SK-N-SH (cell line): ENCODE results near the gene GALNT17. TPM values are rescaled to one million over a fixed set of nuclear protein-coding genes. Genes with fewer than 3 reads are reported as not detected.

ENCODE experiments used
- CTCF ChIA-PET: fragments of 300-600, 350-600 bp; formaldehyde crosslinking; extraction: SDS; loops from one replicate; lab custom pipeline; 2021; lab: Yijun Ruan, JAX
- POLR2A ChIA-PET: fragments of 350-600 bp; sonication (Branson Sonifier 250); formaldehyde crosslinking; extraction: SDS; loops from one replicate; lab custom pipeline; 2020; ENCODE audit warnings: antibody characterized with exemption, inconsistent platforms; lab: Yijun Ruan, JAX
- DNase-seq: peaks from one replicate; pipeline ENCODE4 v3.0.0; 2012
- H2AFZ ChIP-seq: fragments of 200-600 bp; sonication (generic); 2 replicates; pipeline ENCODE4 v1.8.1; 2016; ENCODE audit warnings: antibody characterized with exemption, mild to moderate bottlenecking, low read depth
- H3F3A ChIP-seq: fragments of 200-600 bp; sonication (generic); replicated peaks from 2 replicates; pipeline ENCODE3; 2016; ENCODE audit warnings: antibody characterized with exemption, mild to moderate bottlenecking; ENCODE audit not compliant: insufficient read depth
- H3K27ac ChIP-seq, 2 experiments: fragments of 200-500 bp in 1 of 2; fragments of 200-600 bp in 1 of 2; sonication (Bioruptor generic) in 1 of 2; sonication (generic), shearing (Covaris generic) in 1 of 2; 2 replicates each; pipeline versions ENCODE4 v1.5.1 to v1.6.1; 2014 to 2016; ENCODE audit warnings: low read depth in 2 of 2, inconsistent platforms in 1 of 2, low read length in 1 of 2, mild to moderate bottlenecking in 1 of 2, mixed read lengths in 1 of 2
- H3K27me3 ChIP-seq: fragments of 200-600 bp; sonication (generic), shearing (Covaris generic); 2 replicates; pipeline ENCODE4 v1.6.1; 2016; ENCODE audit warnings: mixed run types; ENCODE audit not compliant: insufficient read depth
- H3K36me3 ChIP-seq, 2 experiments: fragments of 200-500 bp in 1 of 2; fragments of 200-600 bp in 1 of 2; sonication (Bioruptor generic) in 1 of 2; sonication (generic) in 1 of 2; replicated peaks in 1 of 2; 2 replicates each; pipeline versions ENCODE3 to v1.5.1; 2014 to 2016; ENCODE audit warnings: low read length in 1 of 2, mild to moderate bottlenecking in 1 of 2; ENCODE audit not compliant: insufficient read depth in 2 of 2, control insufficient read depth in 1 of 2
- H3K4me1 ChIP-seq, 2 experiments: fragments of 200-500 bp in 1 of 2; fragments of 200-600 bp in 1 of 2; sonication (Bioruptor generic) in 1 of 2; sonication (generic), shearing (Covaris generic) in 1 of 2; 2 replicates each; pipeline versions ENCODE4 v1.5.1 to v1.6.1; 2014 to 2016; ENCODE audit warnings: low read depth in 1 of 2, low read length in 1 of 2, mixed run types in 1 of 2; ENCODE audit not compliant: insufficient read depth in 2 of 2, control insufficient read depth in 1 of 2
- H3K4me2 ChIP-seq: fragments of 200-600 bp; sonication (generic), shearing (Covaris generic); 2 replicates; pipeline ENCODE4 v1.6.1; 2017; ENCODE audit warnings: mixed run types
- H3K4me3 ChIP-seq, 2 experiments: fragments of 200-500 bp in 1 of 2; fragments of 200-600 bp in 1 of 2; sonication (Bioruptor generic) in 1 of 2; sonication (generic), shearing (Covaris generic) in 1 of 2; 2 replicates each; pipeline versions ENCODE4 v1.5.1 to v1.8.1; 2014 to 2016; ENCODE audit warnings: low read depth in 2 of 2, inconsistent platforms in 1 of 2, low read length in 1 of 2, mild to moderate bottlenecking in 1 of 2, mixed read lengths in 1 of 2, moderate library complexity in 1 of 2
- H3K79me2 ChIP-seq: fragments of 200-600 bp; sonication (generic); 2 replicates; pipeline ENCODE4 v1.8.1; 2017; ENCODE audit warnings: mild to moderate bottlenecking; ENCODE audit not compliant: insufficient read depth
- H3K9ac ChIP-seq: fragments of 200-600 bp; sonication (generic); 2 replicates; pipeline ENCODE4 v1.6.1; 2017; ENCODE audit warnings: mixed run types
- H3K9me2 ChIP-seq: fragments of 200-600 bp; sonication (generic); 2 replicates; pipeline ENCODE4 v1.6.1; 2017; ENCODE audit warnings: mixed run types
- H3K9me3 ChIP-seq: fragments of 200-600 bp; sonication (generic); 2 replicates; pipeline ENCODE4 v1.6.1; 2017; ENCODE audit warnings: mixed run types, mild to moderate bottlenecking, moderate library complexity
- H4K20me1 ChIP-seq: fragments of 200-600 bp; sonication (generic); 2 replicates; pipeline ENCODE4 v1.6.1; 2017; ENCODE audit warnings: mild to moderate bottlenecking, mixed run types; ENCODE audit not compliant: insufficient read depth
- CHD2 ChIP-seq: fragments of 150-350 bp; IDR thresholded peaks from 2 replicates; pipeline ENCODE4 v1.6.1; 2018; ENCODE audit warnings: low read length; ENCODE audit not compliant: partially characterized antibody
- CTCF ChIP-seq: fragments of 200-600 bp; sonication (generic); IDR thresholded peaks from 2 replicates; pipeline ENCODE4 v1.6.1; 2017; ENCODE audit warnings: antibody characterized with exemption, mild to moderate bottlenecking, moderate library complexity
- ELF1 ChIP-seq: IDR thresholded peaks from 2 replicates; pipeline ENCODE4 v1.4.0; 2012
- EZH2phosphoT487 ChIP-seq: fragments of 200-600 bp; sonication (generic); IDR thresholded peaks from 2 replicates; pipeline ENCODE4 v1.6.1; 2017; ENCODE audit warnings: low read depth, mixed run types, mild to moderate bottlenecking, antibody characterized with exemption, moderate library complexity, borderline replicate concordance
- FOXJ3 ChIP-seq: sonication (generic); formaldehyde crosslinking; IDR thresholded peaks from 2 replicates; pipeline ENCODE4 v1.5.1; 2020; ENCODE audit warnings: mild to moderate bottlenecking, missing genetic modification reagents
- FOXM1 ChIP-seq: IDR thresholded peaks from 2 replicates; pipeline ENCODE4 v1.4.0; 2012; ENCODE audit warnings: low read depth, mild to moderate bottlenecking
- GATA2 ChIP-seq: sonication (generic); formaldehyde crosslinking; IDR thresholded peaks from 2 replicates; pipeline ENCODE4 v1.5.0; 2020; ENCODE audit warnings: mild to moderate bottlenecking, missing genetic modification reagents
- IRF3 ChIP-seq: fragments of 150-350 bp; IDR thresholded peaks from 2 replicates; pipeline ENCODE4 v1.6.1; 2016; ENCODE audit warnings: mild to moderate bottlenecking, low read depth, low read length
- MAX ChIP-seq: IDR thresholded peaks from 2 replicates; pipeline ENCODE4 v1.4.0; 2012; ENCODE audit warnings: low read depth
- MEF2A ChIP-seq: IDR thresholded peaks from 2 replicates; pipeline ENCODE4 v1.4.0; 2012; ENCODE audit warnings: low read depth, borderline replicate concordance
- MXI1 ChIP-seq: IDR thresholded peaks from 2 replicates; pipeline ENCODE4 v1.6.1; 2012; ENCODE audit warnings: mild to moderate bottlenecking, low read depth, low read length, improper control_type of control experiment
- POLR2AphosphoS5 ChIP-seq: IDR thresholded peaks from 2 replicates; pipeline ENCODE4 v1.6.1; 2012; ENCODE audit warnings: low read depth, low read length
- RAD21 ChIP-seq: IDR thresholded peaks from 2 replicates; pipeline ENCODE4 v1.6.1; 2012; ENCODE audit warnings: mild to moderate bottlenecking, low read length
- RCOR1 ChIP-seq: fragments of 150-350 bp; IDR thresholded peaks from 2 replicates; pipeline ENCODE4 v1.6.1; 2017; ENCODE audit warnings: antibody characterized with exemption, low read length
- REST ChIP-seq: IDR thresholded peaks from 2 replicates; pipeline ENCODE4 v1.6.1; 2012; ENCODE audit warnings: mild to moderate bottlenecking, low read depth, low read length, moderate library complexity
- RFX5 ChIP-seq: IDR thresholded peaks from 2 replicates; pipeline ENCODE4 v1.6.1; 2012; ENCODE audit warnings: mild to moderate bottlenecking, improper control_type of control experiment, low read length
- RXRA ChIP-seq: IDR thresholded peaks from 2 replicates; pipeline ENCODE4 v1.4.0; 2012; ENCODE audit warnings: low read depth, mild to moderate bottlenecking, borderline replicate concordance
- SMC3 ChIP-seq: IDR thresholded peaks from 2 replicates; pipeline ENCODE4 v1.6.1; 2012; ENCODE audit warnings: low read depth, low read length, improper control_type of control experiment
- TAF1 ChIP-seq: IDR thresholded peaks from 2 replicates; pipeline ENCODE4 v1.6.1; 2012; ENCODE audit warnings: low read depth, mild to moderate bottlenecking, low read length, moderate library complexity, borderline replicate concordance
- TCF12 ChIP-seq: IDR thresholded peaks from 2 replicates; pipeline ENCODE4 v1.4.0; 2012
- USF1 ChIP-seq: IDR thresholded peaks from 2 replicates; pipeline ENCODE4 v1.4.0; 2012; ENCODE audit warnings: low read depth, borderline replicate concordance
- WGBS: methylation state at CpG from one replicate; pipeline ENCODE4 v1.1.6; 2017; ENCODE audit warnings: low lambda C conversion rate; 5-methylcytosine and 5-hydroxymethylcytosine counted together
- polyA plus RNA-seq, 3 experiments: library from polyadenylated mRNA; depleted of rRNA; stranded (reverse); fragments of >200 nt; gene quantifications; 2 replicates each; pipeline ENCODE4 v1.2.3, GENCODE V29; 2012
- TF ChIP-seq, protein P1 (sequence below): fragments of 150-350 bp; IDR thresholded peaks from 2 replicates; pipeline ENCODE4 v1.6.1; 2017; ENCODE audit warnings: antibody characterized with exemption, low read length, low read depth, borderline replicate concordance

Gene GALNT17
- polyA plus RNA-seq, 1 of the 3 experiments (the other 2 are of a cell fraction) = not detected

DNA sequence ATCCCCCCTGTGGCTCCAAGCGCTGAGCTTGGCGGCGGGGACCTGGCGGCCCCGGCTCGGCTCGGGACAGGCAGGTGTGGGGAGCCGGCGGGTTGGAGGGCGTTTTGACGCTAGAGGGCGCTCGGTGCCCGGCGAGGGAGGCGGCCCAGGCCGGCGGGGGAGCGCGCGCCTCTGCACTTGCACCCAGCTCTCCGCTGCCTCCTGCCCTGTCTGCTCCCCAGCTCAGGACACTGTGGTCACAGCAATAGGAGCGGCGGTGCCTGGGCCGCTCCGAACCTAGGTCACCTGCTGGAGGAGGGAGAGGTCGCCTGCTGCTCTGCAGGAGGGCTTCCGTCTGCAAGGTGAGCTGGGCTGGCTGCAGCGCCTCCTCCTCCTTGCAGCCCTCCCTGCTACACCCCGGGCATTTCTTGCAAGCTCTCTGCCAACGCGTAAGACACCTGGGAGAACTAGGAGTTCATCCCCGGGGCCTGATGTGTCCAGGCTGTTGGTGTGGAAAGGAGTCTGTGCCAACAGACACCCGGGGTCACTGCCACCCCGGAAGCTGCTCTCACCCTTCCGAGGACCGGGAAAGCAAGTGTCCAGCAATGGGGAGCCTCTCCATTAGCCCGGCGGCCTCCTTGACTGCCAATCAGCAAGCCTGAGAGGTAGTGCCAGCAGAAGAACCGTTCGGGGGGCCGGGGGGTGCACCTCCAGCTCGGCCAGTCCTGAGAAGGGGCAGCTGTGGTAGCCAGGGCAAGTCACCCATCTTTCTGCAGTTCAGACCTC lies 620.4 kb downstream of the GALNT17 start:
- Histone ChIP-seq H3K9me2 (no peaks in the 10 kb centered on the region), H3F3A (no peaks in the 10 kb centered on the region), H3K9me3 (no peaks in the 10 kb centered on the region), H3K27ac (no peak overlapping the region), H3K36me3 (no peaks in the 10 kb centered on the region), H3K79me2 (no peaks in the 10 kb centered on the region), H3K27me3 (no peaks in the 10 kb centered on the region), H3K4me3 (peak overlapping the region in 1 of 2 experiments; percentile 48; a peak in 2 of 4 replicates), H2AFZ (peak overlapping the region; percentile 51; the same call in 1 of the 2 replicates), H3K9ac (no peak overlapping the region), H3K4me2 (peak overlapping the region; percentile 54; the same call in 1 of the 2 replicates), H4K20me1 (no peaks in the 10 kb centered on the region), H3K4me1 (no peaks in the 10 kb centered on the region)
- CTCF ChIA-PET = interaction anchor here (0.5 to 3.7 kb wide), 45 partner anchors 10 to 1034 kb away, joined by 3 to 46 read pairs (median 3); no protein-coding TSS in a partner anchor
- TF ChIP-seq TCF12 = no peak
- no peak for TF ChIP-seq MXI1
- no peak for TF ChIP-seq REST
- no peak for TF ChIP-seq ELF1
- no peak for TF ChIP-seq RFX5
- peak; percentile 52 for TF ChIP-seq SMC3
- TF ChIP-seq FOXJ3 = no peak
- TF ChIP-seq MAX = no peak
- no peak for TF ChIP-seq USF1
- TF ChIP-seq EZH2phosphoT487 = no peak
- TF ChIP-seq, protein P1, sequence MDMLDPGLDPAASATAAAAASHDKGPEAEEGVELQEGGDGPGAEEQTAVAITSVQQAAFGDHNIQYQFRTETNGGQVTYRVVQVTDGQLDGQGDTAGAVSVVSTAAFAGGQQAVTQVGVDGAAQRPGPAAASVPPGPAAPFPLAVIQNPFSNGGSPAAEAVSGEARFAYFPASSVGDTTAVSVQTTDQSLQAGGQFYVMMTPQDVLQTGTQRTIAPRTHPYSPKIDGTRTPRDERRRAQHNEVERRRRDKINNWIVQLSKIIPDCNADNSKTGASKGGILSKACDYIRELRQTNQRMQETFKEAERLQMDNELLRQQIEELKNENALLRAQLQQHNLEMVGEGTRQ = no peak
- no peak for TF ChIP-seq RCOR1
- no peak for TF ChIP-seq CHD2
- no peak for TF ChIP-seq POLR2AphosphoS5
- TF ChIP-seq MEF2A = no peak
- peak; percentile 73 for TF ChIP-seq RAD21
- TF ChIP-seq GATA2 = no peak
- peak; percentile 70 for TF ChIP-seq CTCF
- no peak for TF ChIP-seq IRF3
- TF ChIP-seq RXRA = no peak
- TF ChIP-seq TAF1 = no peak
- TF ChIP-seq FOXM1 = no peak
- DNase-seq = peak; percentile 89
- 1% methylated on average over 12 of the region's 43 CpGs for WGBS
- POLR2A ChIA-PET = interaction anchor here (0.6 kb wide), 1 partner anchor 702 kb away, joined by 3 read pairs; no protein-coding TSS in a partner anchor
